HCT116 (cell line): Measurements from ENCODE around the gene LOXHD1. TPM values are rescaled to one million over a fixed set of nuclear protein-coding genes. Genes with fewer than 3 reads are reported as not detected.

Source experiments
- ATAC-seq: fragments of 200-7000 bp; cut with Tn5 transposase; 2 replicates; pipeline ENCODE4 v1.9.1; 2020; ENCODE audit warnings: mild to moderate bottlenecking, moderate library complexity
- BruUV-seq: library from RNA; stranded (reverse); fragments of 400-500 nt; replicated peaks from 2 replicates; lab custom pipeline; 2021; lab: Mats Ljungman, UMichigan
- CTCF ChIA-PET: fragments of 300-600 bp; sonication (Branson Sonifier 250); formaldehyde crosslinking; loops from one replicate; lab custom pipeline; 2021; ENCODE audit warnings: antibody characterized with exemption; lab: Charles Lee
- POLR2A ChIA-PET: fragments of 300-600, 350-600 bp; sonication (Branson Sonifier 250); formaldehyde crosslinking; loops from one replicate; lab custom pipeline; 2021; ENCODE audit warnings: antibody characterized with exemption; lab: Charles Lee
- RAD21 ChIA-PET, 2 experiments: fragments of 300-600 bp; sonication (Branson Sonifier 250); formaldehyde crosslinking; loops; one replicate each; lab custom pipeline; 2023; ENCODE audit warnings: low total read pairs in 2 of 2; ENCODE audit not compliant: uncharacterized antibody in 2 of 2, unreplicated experiment in 2 of 2, low non-redundant PET in 1 of 2; lab: Charles Lee
- DNase-seq: peaks from one replicate; pipeline ENCODE4 v3.0.0-alpha.2; 2010; ENCODE audit warnings: low read depth, low spot score
- H2AFZ ChIP-seq: fragments of 200-600 bp; shearing (Covaris generic), sonication (generic); 2 replicates; pipeline ENCODE4 v1.6.1; 2017; ENCODE audit warnings: low read depth, mixed run types, mixed read lengths, antibody characterized with exemption, low read length; ENCODE audit not compliant: poor library complexity, severe bottlenecking
- H3K27ac ChIP-seq: 2 replicates; pipeline ENCODE4 v1.5.1; 2012; ENCODE audit warnings: low read depth, low read length
- H3K27me3 ChIP-seq: fragments of 200-600 bp; sonication (generic); 2 replicates; pipeline ENCODE4 v1.6.1; 2016; ENCODE audit warnings: mixed run types, low read length, mixed read lengths; ENCODE audit not compliant: insufficient read depth
- H3K36me3 ChIP-seq, 2 experiments: fragments of 200-500 bp in 1 of 2; fragments of 200-600 bp in 1 of 2; sonication (Bioruptor generic) in 1 of 2; sonication (generic) in 1 of 2; 2 replicates each; pipeline versions ENCODE4 v1.5.1 to v1.6.1; 2014 to 2016; ENCODE audit warnings: low read length in 2 of 2, inconsistent platforms in 1 of 2, mixed read lengths in 1 of 2, mixed run types in 1 of 2; ENCODE audit not compliant: insufficient read depth in 2 of 2, control insufficient read depth in 1 of 2
- H3K4me1 ChIP-seq, 2 experiments: fragments of 200-600 bp in 1 of 2; sonication (generic) in 1 of 2; 2 replicates each; pipeline versions ENCODE4 v1.5.1 to v1.6.1; 2012 to 2017; ENCODE audit warnings: low read length in 2 of 2, inconsistent platforms in 1 of 2, mild to moderate bottlenecking in 1 of 2, mixed read lengths in 1 of 2, mixed run types in 1 of 2, moderate library complexity in 1 of 2; ENCODE audit not compliant: insufficient read depth in 2 of 2, control insufficient read depth in 1 of 2
- H3K4me2 ChIP-seq: fragments of 200-600 bp; sonication (generic); 2 replicates; pipeline ENCODE4 v1.6.1; 2017; ENCODE audit warnings: mixed run types, low read length, mixed read lengths
- H3K4me3 ChIP-seq, 2 experiments: fragments of 200-600 bp in 1 of 2; sonication (generic) in 1 of 2; replicated peaks in 1 of 2; 2 replicates each; pipeline ENCODE4 v1.5.1; 2011 to 2016; ENCODE audit warnings: low read length in 2 of 2, control low read depth in 1 of 2, low read depth in 1 of 2, mild to moderate bottlenecking in 1 of 2, mixed read lengths in 1 of 2, mixed run types in 1 of 2
- H3K79me2 ChIP-seq: fragments of 200-600 bp; sonication (generic); 2 replicates; pipeline ENCODE4 v1.6.1; 2017; ENCODE audit warnings: mild to moderate bottlenecking, mixed run types, low read length, moderate library complexity, mixed read lengths; ENCODE audit not compliant: insufficient read depth
- H3K9ac ChIP-seq: fragments of 200-600 bp; sonication (generic); 2 replicates; pipeline ENCODE4 v1.6.1; 2016; ENCODE audit warnings: low read length, mixed read lengths
- H3K9me2 ChIP-seq: fragments of 200-600 bp; sonication (generic), shearing (Covaris generic); 2 replicates; pipeline ENCODE4 v1.6.1; 2017; ENCODE audit warnings: mixed run types, mild to moderate bottlenecking, moderate library complexity; ENCODE audit not compliant: insufficient read depth
- H3K9me3 ChIP-seq, 2 experiments: fragments of 200-500 bp in 1 of 2; fragments of 200-600 bp in 1 of 2; sonication (Bioruptor generic) in 1 of 2; sonication (generic) in 1 of 2; 2 replicates each; pipeline ENCODE4 v1.6.1; 2014 to 2017; ENCODE audit warnings: low read length in 2 of 2, mixed read lengths in 2 of 2, inconsistent platforms in 1 of 2, low read depth in 1 of 2, mild to moderate bottlenecking in 1 of 2, mixed run types in 1 of 2, moderate library complexity in 1 of 2; ENCODE audit not compliant: control insufficient read depth in 1 of 2, insufficient read depth in 1 of 2
- H4K20me1 ChIP-seq: fragments of 200-600 bp; sonication (generic), shearing (Covaris generic); 2 replicates; pipeline ENCODE4 v1.6.1; 2017; ENCODE audit warnings: mixed run types, mild to moderate bottlenecking, moderate library complexity; ENCODE audit not compliant: insufficient read depth
- CBX3 ChIP-seq: IDR thresholded peaks from 2 replicates; pipeline ENCODE4 v1.6.1; 2012; ENCODE audit warnings: low read depth
- CEBPB ChIP-seq: IDR thresholded peaks from 2 replicates; pipeline ENCODE4 v1.6.1; 2012; ENCODE audit warnings: low read depth
- CTCF ChIP-seq, 3 experiments: fragments of 200-600 bp in 1 of 3; sonication (generic) in 1 of 3; IDR thresholded peaks in 2 of 3; conservative IDR thresholded peaks in 1 of 3; 2 replicates each; pipeline ENCODE4 v1.5.1; 2012 to 2017; ENCODE audit warnings: low read depth in 2 of 3, low read length in 2 of 3, antibody characterized with exemption in 1 of 3, borderline replicate concordance in 1 of 3, control low read depth in 1 of 3, mild to moderate bottlenecking in 1 of 3, mixed read lengths in 1 of 3, mixed run types in 1 of 3, moderate library complexity in 1 of 3; ENCODE audit not compliant: insufficient read depth in 1 of 3
- EGR1 ChIP-seq: IDR thresholded peaks from 2 replicates; pipeline ENCODE4 v1.6.1; 2012; ENCODE audit warnings: low read depth
- ELF1 ChIP-seq: IDR thresholded peaks from 2 replicates; pipeline ENCODE4 v1.6.1; 2012; ENCODE audit warnings: low read depth, borderline replicate concordance
- EZH2phosphoT487 ChIP-seq: fragments of 200-600 bp; IDR thresholded peaks from 2 replicates; pipeline ENCODE4 v1.6.1; 2018; ENCODE audit warnings: antibody characterized with exemption, borderline replicate concordance
- FOSL1 ChIP-seq: IDR thresholded peaks from 2 replicates; pipeline ENCODE4 v1.6.1; 2012; ENCODE audit warnings: low read depth
- POLR2AphosphoS5 ChIP-seq: IDR thresholded peaks from 2 replicates; pipeline ENCODE4 v1.6.1; 2011; ENCODE audit warnings: mild to moderate bottlenecking, low read depth, low read length, moderate library complexity
- RAD21 ChIP-seq: IDR thresholded peaks from 2 replicates; pipeline ENCODE4 v1.6.1; 2012; ENCODE audit warnings: low read depth, mild to moderate bottlenecking
- SP1 ChIP-seq: IDR thresholded peaks from 2 replicates; pipeline ENCODE4 v1.6.1; 2012; ENCODE audit warnings: low read depth
- SRF ChIP-seq: IDR thresholded peaks from 2 replicates; pipeline ENCODE4 v1.6.1; 2012; ENCODE audit warnings: low read depth
- ZBTB33 ChIP-seq: IDR thresholded peaks from 2 replicates; pipeline ENCODE4 v1.6.1; 2011; ENCODE audit warnings: mild to moderate bottlenecking, low read length, moderate library complexity; ENCODE audit not compliant: insufficient replicate concordance; ENCODE audit errors: extremely low read depth
- ZFX ChIP-seq: fragments of 450-650 bp; IDR thresholded peaks from 2 replicates; pipeline ENCODE4 v1.6.1; 2017
- intact Hi-C: fragments of 100-400 bp; cut with micrococcal nuclease; formaldehyde crosslinking; loops from 2 replicates; pipeline ENCODE4 v1.10.0; 2022
- total RNA-seq: library from RNA; stranded (reverse); gene quantifications from one replicate; pipeline ENCODE4 v1.2.1, GENCODE V29; 2021; ENCODE audit not compliant: unreplicated experiment

The LOXHD1 gene
- total RNA-seq, 1 experiment from 2014 or later = not detected

GRCh38 chr18:46583711-46584110 lies 73.3 kb downstream of the LOXHD1 start:
- ChIA-PET RAD21 (no interaction called here), POLR2A (no interaction called here), CTCF (no interaction called here)
- H4K20me1 ChIP-seq = no peaks in the 10 kb centered on the region
- H3K4me3 ChIP-seq = no peak overlapping the region
- no peaks in the 10 kb centered on the region for H3K9me2 ChIP-seq
- no peaks in the 10 kb centered on the region for H3K27me3 ChIP-seq
- no peaks in the 10 kb centered on the region for H3K4me1 ChIP-seq
- TF ChIP-seq EZH2phosphoT487 = no peak
- TF ChIP-seq ZBTB33 = no peak
- no peak for TF ChIP-seq ELF1
- TF ChIP-seq ZFX = no peak
- no peak for TF ChIP-seq RAD21
- no peak for TF ChIP-seq POLR2AphosphoS5
- no peak for TF ChIP-seq SP1
- no peaks in the 10 kb centered on the region for H3K36me3 ChIP-seq
- H3K27ac ChIP-seq = no peak overlapping the region
- no TSS peak for BruUV-seq
- intact Hi-C loops = no loop called here
- no peak overlapping the region for H3K4me2 ChIP-seq
- H2AFZ ChIP-seq = no peak overlapping the region
- ATAC-seq (no peak), DNase-seq (no peak)
- H3K79me2 ChIP-seq = no peaks in the 10 kb centered on the region
- H3K9ac ChIP-seq = no peak overlapping the region
- peaks cover 7% of the 10 kb centered on the region in 2 experiments; a peak in 3 of 4 replicates for H3K9me3 ChIP-seq

GRCh38 chr18:46581648-46582047 lies 75.4 kb downstream of the LOXHD1 start:
- ATAC-seq (no peak), DNase-seq (no peak)
- Histone ChIP-seq H3K4me2 (no peak overlapping the region), H4K20me1 (no peaks in the 10 kb centered on the region), H3K36me3 (no peaks in the 10 kb centered on the region), H3K27ac (no peak overlapping the region), H3K9ac (no peak overlapping the region), H3K27me3 (no peaks in the 10 kb centered on the region), H3K4me1 (no peaks in the 10 kb centered on the region), H3K4me3 (no peak overlapping the region), H3K9me3 (peaks cover 7% of the 10 kb centered on the region in 2 experiments; a peak in 3 of 4 replicates), H2AFZ (no peak overlapping the region), H3K9me2 (no peaks in the 10 kb centered on the region), H3K79me2 (no peaks in the 10 kb centered on the region)
- TF ChIP-seq ELF1 (no peak), SRF (no peak), FOSL1 (no peak), EGR1 (no peak), CEBPB (no peak), SP1 (no peak), CTCF (IDR thresholded peaks at IDR 0.05 in 2 of 3, conservative IDR thresholded peaks at IDR 0.05 in 1 of 3; ENCODE audit: borderline replicate concordance in 1 of 3, insufficient read depth in 1 of 3, low read depth in 2 of 3, low read length in 2 of 3) (no peak), POLR2AphosphoS5 (no peak), CBX3 (no peak; the same call in 1 of the 2 replicates)
- ChIA-PET POLR2A (no interaction called here), CTCF (no interaction called here), RAD21 (no interaction called here)
- intact Hi-C loops = no loop called here
- BruUV-seq = no TSS peak
